Measurements from ENCODE around the gene TMPRSS7. TPM values are rescaled to one million over a fixed set of nuclear protein-coding genes. Genes with fewer than 3 reads are reported as not detected.
A peak's percentile ranks its signal among the peaks of the same experiment; 100 is the strongest.
"Not testable (repeated sequence)": the region's sequence is repeated elsewhere in the genome, so short reads cannot be mapped to it uniquely, and the experiment has no call there.

Gene TMPRSS7
- total RNA-seq, 1 donor from 2014 or later, result not detected

DNA sequence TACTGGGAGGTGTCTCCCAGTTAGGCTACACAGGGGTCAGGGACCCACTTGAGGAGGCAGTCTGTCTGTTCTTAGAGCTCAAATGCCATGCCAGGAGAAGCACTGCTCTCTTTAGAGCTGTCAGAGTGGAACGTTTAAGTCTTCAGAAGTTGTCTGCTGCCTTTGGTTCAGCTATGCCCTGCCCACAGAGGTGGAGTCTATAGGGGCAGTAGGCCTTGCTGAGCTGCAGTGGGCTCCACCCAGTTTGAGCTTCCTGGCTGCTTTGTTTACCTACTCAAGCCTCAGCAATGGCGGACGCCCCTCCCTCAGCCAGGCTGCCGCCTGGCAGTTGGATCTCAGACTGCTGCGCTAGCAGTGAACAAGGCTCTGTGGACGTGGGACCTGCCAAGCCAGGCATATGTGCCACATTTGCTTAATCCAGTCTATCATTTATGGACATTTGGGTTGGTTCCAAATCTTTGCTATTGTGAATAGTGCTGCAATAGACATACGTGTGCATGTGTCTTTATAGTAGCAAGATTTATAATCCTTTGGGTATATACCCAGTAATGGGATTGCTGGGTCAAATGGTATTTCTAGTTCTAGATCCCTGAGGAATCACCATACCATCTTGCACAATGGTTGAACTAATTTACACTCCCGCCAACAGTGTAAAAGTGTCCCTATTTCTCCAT, 38.0 kb downstream of the TMPRSS7 start:
- DNase-seq (ENCODE audit: low spot score), result not testable (repeated sequence)

GRCh38 chr3:112074006-112074405, 39.5 kb downstream of the TMPRSS7 start:
- DNase-seq (ENCODE audit: low spot score), result no peak

GRCh38 chr3:112074616-112075497, 40.3 kb downstream of the TMPRSS7 start:
- DNase-seq (ENCODE audit: low spot score), result peak; percentile 87

- DNase-seq (ENCODE audit: low spot score), result no peak
Observed at GRCh38 chr3:112078125-112079083, 43.9 kb downstream of the TMPRSS7 start.

DNA sequence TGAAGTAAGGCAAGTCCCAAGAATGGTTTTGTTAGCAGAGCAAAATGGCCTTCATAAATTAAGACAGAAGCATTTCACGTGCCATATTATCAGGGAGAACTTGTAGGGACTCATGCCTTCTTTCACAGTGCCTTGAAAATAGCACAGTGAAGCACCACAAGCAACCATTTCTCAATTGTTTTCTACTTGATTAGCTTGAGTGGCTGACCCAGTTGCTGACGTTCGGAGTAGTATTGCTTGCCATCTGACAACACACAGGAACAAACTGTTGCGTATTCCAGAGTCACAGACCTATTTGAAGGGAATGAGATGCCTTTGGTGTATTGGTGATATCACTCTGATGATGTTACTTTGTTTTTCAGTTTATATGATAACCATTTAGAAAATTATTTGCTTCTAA, 48.7 kb downstream of the TMPRSS7 start:
- no peak for DNase-seq (ENCODE audit: low spot score)

DNA sequence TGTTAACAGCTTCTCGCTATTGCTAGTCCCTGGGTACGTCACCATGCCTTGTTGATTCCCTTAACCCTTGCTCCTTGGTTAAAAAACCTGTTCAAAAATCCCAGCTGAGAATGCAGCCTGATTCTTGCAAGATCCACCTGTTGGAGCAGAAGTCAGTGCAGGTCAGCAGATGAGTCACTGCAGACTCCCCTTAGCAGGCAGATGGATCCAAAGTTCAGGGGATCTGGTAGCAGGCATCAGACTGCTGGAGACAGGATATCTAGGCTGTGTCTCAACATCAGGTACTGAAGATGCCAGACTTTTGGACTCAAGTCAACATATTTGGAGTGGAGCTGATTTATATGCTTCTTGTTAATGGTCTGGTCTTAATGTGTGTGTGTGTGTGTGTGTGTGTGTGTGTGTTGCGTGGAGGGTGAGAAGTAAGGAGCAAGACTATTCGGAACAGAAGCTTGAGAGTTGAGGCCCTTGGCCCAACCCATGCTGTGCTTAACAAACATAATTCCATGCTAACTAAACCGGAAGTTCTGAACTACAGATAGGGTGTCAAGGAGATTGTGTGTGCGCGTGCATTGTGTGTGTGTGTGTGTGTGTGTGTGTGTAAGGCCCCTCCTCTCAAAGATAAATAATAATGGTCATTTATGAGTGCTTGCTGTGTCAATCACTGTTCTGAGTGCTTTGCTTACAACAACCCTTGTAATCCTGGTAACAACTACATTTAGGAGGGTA, 50.6 kb downstream of the TMPRSS7 start:
- no peak for DNase-seq (ENCODE audit: low spot score)

GRCh38 chr3:112085735-112086075, 51.2 kb downstream of the TMPRSS7 start:
- no peak for DNase-seq (ENCODE audit: low spot score)

DNA sequence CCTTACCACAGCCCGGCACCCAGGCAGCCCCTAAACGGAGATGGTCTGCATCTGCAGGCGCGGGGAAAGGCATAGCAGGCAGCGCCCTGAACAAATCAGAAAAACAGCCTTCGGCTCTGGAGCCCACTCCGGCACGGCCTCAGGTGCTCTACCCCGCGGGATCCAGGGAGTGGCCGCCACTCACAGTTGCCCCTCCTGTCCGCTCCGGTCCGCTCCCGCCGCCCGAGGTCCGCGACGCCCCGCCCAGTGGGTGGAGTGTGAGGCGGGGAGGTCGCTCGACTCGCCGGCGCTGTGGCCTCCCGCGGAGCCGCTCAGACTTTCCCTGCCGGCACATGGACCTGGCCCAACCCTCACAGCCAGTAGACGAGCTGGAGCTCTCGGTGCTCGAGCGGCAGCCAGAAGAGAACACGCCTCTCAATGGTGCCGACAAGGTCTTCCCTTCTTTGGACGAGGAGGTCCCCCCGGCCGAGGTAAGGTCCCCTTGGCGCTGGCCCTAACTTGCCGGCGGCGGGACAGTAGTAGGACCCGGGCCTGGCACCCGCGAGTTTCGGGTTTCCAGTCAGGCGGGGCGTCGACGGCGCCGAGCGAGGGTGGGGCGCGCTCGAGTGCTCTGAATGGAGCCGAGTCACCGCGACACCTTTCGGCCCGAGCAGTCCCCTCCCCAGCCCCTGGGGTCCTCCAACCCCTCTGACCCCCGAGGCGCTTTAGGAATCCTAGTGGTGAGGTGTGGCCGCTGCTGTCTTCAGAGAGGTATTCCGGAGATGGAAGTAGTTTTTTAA, 51.7 kb downstream of the TMPRSS7 start, which contains the start of gene C3orf52:
C3orf52 (plus strand) TSS at position 314 of the 779 bp plus-strand sequence; CDS start at position 333, 19 bp downstream.
- DNase-seq (ENCODE audit: low spot score), result peak; percentile 79

DNA sequence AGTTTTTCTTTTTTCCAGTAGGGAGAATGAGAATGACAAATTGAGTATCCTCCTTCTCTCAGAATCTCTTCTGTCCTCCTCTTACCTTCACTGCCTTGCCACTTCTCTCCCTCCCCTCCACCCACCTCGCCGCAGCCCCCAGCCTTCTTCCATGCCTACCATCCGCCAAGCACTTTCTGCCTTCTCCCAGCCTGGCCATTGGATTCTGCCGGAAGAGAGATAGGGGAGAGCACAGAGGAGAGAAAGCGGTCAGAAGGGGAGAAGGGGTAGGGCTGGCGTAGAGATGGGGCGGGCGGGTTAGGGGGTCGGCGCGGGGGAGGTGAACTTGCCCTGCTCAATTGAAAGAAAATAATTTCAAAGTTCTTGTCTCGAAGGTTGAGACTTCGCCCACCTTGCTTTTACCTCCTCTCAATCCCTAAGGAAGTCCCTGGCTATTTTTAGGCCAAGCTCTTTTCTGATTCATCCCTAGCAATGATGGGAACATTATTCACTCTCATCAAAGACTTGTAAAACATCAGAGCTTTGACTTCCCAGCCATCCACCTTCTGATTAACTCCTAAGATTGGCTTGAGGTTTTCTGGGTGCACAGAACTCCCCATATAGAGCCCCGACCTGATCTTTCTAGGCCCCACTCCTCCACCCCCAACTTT, 52.5 kb downstream of the TMPRSS7 start:
- no peak for DNase-seq (ENCODE audit: low spot score)

DNA sequence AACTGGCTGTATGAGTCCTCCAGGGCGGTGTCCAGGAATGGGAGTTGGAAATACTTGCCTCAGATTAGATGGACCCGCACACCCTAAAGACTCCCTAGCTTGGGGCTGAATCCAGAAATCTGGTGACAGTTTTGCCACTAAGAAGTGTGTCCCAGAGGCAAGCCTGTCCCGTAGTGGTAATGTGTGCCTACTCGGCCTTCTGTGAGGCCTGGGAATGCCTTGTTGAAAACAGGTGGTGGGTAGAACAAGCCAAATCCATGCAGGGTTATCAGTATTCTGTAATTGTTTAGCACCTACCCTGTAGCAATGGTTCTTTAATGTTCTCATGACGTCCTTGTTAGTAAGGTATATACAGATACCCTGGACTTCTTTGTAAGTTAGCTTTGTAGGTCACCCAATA, 53.2 kb downstream of the TMPRSS7 start:
- no peak for DNase-seq (ENCODE audit: low spot score)

DNA sequence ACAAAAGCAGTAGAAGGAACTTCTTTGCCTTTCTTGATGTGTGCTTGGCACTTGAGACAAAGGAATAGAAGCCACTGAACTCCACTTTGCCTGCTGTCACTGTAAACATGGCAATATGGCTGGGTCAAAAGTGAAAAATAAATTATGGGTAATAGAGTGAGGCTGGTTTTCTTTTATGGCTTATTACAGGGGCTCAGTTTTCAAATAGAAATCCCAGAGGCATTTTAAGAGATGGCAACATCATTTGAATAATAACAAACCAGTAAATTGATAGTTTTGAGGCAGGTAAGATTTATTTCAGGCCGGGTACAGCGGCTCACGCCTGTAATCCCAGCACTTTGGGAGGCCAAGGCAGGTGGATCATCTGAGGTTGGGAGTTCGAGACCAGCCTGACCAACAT, 54.4 kb downstream of the TMPRSS7 start:
- DNase-seq (ENCODE audit: low spot score), result no peak

GRCh38 chr3:112089956-112090886, 55.7 kb downstream of the TMPRSS7 start:
- no peak for DNase-seq (ENCODE audit: low spot score)

GRCh38 chr3:112090887-112091586, 56.5 kb downstream of the TMPRSS7 start:
- no peak for DNase-seq (ENCODE audit: low spot score)

- DNase-seq (ENCODE audit: low spot score), result peak; percentile 55
Observed at GRCh38 chr3:112092496-112093179, 58.1 kb downstream of the TMPRSS7 start.

- no peak for DNase-seq (ENCODE audit: low spot score)
Observed at GRCh38 chr3:112093180-112093522, 58.6 kb downstream of the TMPRSS7 start.

DNA sequence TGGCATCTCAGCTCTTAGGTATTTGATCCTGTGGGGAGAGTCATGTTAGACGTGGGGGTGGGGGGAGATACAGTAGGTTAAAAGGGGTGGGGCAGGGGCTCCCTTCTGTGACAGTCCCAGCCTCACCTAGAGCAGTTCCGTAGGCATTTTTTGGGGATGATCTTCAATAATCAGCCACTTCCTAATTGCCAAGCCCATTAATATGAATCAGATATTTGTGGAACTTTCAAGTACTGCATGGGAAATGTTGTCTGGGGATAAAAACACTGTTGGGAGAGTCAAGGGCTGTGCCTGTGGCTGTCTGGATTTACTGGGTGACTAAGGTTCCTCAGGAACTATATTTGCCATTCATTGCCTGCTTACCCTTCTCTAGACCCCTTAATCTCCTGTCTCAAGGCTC, 61.2 kb downstream of the TMPRSS7 start:
- no peak for DNase-seq (ENCODE audit: low spot score)

DNA sequence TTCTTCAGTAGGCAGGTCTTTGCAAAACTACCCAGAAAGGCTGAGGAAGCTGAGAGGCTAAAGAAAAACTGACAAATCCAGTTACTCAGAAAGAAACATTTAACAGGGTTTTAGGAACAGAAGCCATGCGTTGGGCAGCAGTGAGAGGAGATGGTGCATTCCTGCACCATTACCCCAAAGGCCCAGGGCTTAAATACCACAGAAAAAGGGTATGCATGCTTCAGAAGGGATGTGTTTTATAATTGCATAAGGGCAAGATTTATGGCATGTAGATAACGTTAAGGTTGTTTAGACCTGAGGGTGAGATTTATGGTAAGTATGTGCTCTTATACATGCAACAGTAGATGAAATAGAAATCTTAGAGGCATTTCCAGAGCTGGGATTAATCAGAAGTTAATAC, 61.6 kb downstream of the TMPRSS7 start:
- DNase-seq (ENCODE audit: low spot score), result no peak

DNA sequence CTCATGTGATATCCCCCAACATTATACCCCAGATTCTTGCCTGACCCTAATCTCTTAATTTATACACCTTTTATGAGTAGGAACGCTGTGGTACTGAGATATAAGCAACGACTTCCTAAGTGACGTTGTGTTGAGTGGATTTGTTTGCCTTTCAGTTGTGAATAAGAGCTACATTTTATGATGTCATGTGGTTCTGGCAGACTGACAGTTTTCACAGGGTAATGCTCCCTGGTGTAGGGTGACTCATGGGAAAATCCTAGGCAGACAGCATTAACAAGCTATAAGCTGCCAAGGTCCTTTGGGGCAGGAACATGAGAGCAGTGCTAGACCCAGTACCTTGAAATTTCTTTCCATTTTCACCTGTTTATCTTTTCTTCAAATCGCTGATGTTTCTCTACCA, 62.8 kb downstream of the TMPRSS7 start:
- peak; percentile 83 for DNase-seq (ENCODE audit: low spot score)
